SK-N-SH (cell line): Measurements from ENCODE around the gene DLG4.

ENCODE experiments used
- CTCF ChIP-seq: fragments of 200-600 bp; sonication (generic); IDR thresholded peaks from 2 replicates; pipeline ENCODE4 v1.6.1; 2017; ENCODE audit warnings: antibody characterized with exemption, mild to moderate bottlenecking, moderate library complexity
- EP300 ChIP-seq, 2 experiments: IDR thresholded peaks; 2 replicates each; pipeline versions ENCODE4 v1.4.0 to v1.6.1; 2012; ENCODE audit warnings: borderline replicate concordance in 1 of 2, low read depth in 1 of 2, low read length in 1 of 2
- EZH2phosphoT487 ChIP-seq: fragments of 200-600 bp; sonication (generic); IDR thresholded peaks from 2 replicates; pipeline ENCODE4 v1.6.1; 2017; ENCODE audit warnings: low read depth, mixed run types, mild to moderate bottlenecking, antibody characterized with exemption, moderate library complexity, borderline replicate concordance
- FOXJ3 ChIP-seq: sonication (generic); formaldehyde crosslinking; IDR thresholded peaks from 2 replicates; pipeline ENCODE4 v1.5.1; 2020; ENCODE audit warnings: mild to moderate bottlenecking, missing genetic modification reagents
- FOXM1 ChIP-seq: IDR thresholded peaks from 2 replicates; pipeline ENCODE4 v1.4.0; 2012; ENCODE audit warnings: low read depth, mild to moderate bottlenecking
- IRF3 ChIP-seq: fragments of 150-350 bp; IDR thresholded peaks from 2 replicates; pipeline ENCODE4 v1.6.1; 2016; ENCODE audit warnings: mild to moderate bottlenecking, low read depth, low read length
- MXI1 ChIP-seq: IDR thresholded peaks from 2 replicates; pipeline ENCODE4 v1.6.1; 2012; ENCODE audit warnings: mild to moderate bottlenecking, low read depth, low read length, improper control_type of control experiment
- NRF1 ChIP-seq: IDR thresholded peaks from 2 replicates; pipeline ENCODE4 v1.6.1; 2012; ENCODE audit warnings: low read depth, mild to moderate bottlenecking, low read length
- POLR2AphosphoS5 ChIP-seq: IDR thresholded peaks from 2 replicates; pipeline ENCODE4 v1.6.1; 2012; ENCODE audit warnings: low read depth, low read length
- RCOR1 ChIP-seq: fragments of 150-350 bp; IDR thresholded peaks from 2 replicates; pipeline ENCODE4 v1.6.1; 2017; ENCODE audit warnings: antibody characterized with exemption, low read length
- REST ChIP-seq: IDR thresholded peaks from 2 replicates; pipeline ENCODE4 v1.6.1; 2012; ENCODE audit warnings: mild to moderate bottlenecking, low read depth, low read length, moderate library complexity
- RFX5 ChIP-seq: IDR thresholded peaks from 2 replicates; pipeline ENCODE4 v1.6.1; 2012; ENCODE audit warnings: mild to moderate bottlenecking, improper control_type of control experiment, low read length
- YY1 ChIP-seq: IDR thresholded peaks from 2 replicates; pipeline ENCODE4 v1.4.0; 2012; ENCODE audit warnings: low read depth, mild to moderate bottlenecking
- TF ChIP-seq, protein P1 (sequence below): IDR thresholded peaks from 2 replicates; pipeline ENCODE4; 2012

GRCh38 chr17:7237266-7237760 lies 17.7 kb upstream of the DLG4 start:
- TF ChIP-seq EP300 (IDR thresholded peaks at IDR 0.05; ENCODE audit: borderline replicate concordance in 1 of 2, low read depth in 1 of 2, low read length in 1 of 2): no peak
- TF ChIP-seq MXI1: no peak
- TF ChIP-seq REST: no peak
- TF ChIP-seq CTCF: no peak
- TF ChIP-seq EZH2phosphoT487: no peak
- no peak for TF ChIP-seq FOXM1
- TF ChIP-seq, protein P1, sequence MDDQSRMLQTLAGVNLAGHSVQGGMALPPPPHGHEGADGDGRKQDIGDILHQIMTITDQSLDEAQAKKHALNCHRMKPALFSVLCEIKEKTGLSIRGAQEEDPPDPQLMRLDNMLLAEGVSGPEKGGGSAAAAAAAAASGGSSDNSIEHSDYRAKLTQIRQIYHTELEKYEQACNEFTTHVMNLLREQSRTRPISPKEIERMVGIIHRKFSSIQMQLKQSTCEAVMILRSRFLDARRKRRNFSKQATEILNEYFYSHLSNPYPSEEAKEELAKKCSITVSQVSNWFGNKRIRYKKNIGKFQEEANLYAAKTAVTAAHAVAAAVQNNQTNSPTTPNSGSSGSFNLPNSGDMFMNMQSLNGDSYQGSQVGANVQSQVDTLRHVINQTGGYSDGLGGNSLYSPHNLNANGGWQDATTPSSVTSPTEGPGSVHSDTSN: no peak
- TF ChIP-seq YY1: no peak
- no peak for TF ChIP-seq RFX5
- TF ChIP-seq IRF3: no peak
- no peak for TF ChIP-seq POLR2AphosphoS5
- TF ChIP-seq RCOR1: no peak
- TF ChIP-seq FOXJ3 (CRISPR knock-in tag): no peak
- no peak for TF ChIP-seq NRF1
